Measurements from ENCODE around the gene ANTXRL. TPM values are rescaled to one million over a fixed set of nuclear protein-coding genes. Genes with fewer than 3 reads are reported as not detected.

ANTXRL gene
- total and polyA plus RNA-seq, 2 of the 8 experiments (the other 6 are each of a cell fraction or from before 2014, with no cell fraction given), result not detected

- TF ChIP-seq NANOG (IDR thresholded peaks at IDR 0.05; ENCODE audit: insufficient read depth, low read depth, low read length, poor library complexity, severe bottlenecking), result no peak
- TF ChIP-seq KDM5A (IDR thresholded peaks at IDR 0.05; ENCODE audit: low read length), result no peak
- no peak for TF ChIP-seq RNF2 (IDR thresholded peaks at IDR 0.05; ENCODE audit: borderline replicate concordance, low read depth, low read length, missing control alignments, poor library complexity, severe bottlenecking)
- no peak for TF ChIP-seq MAFK (IDR thresholded peaks at IDR 0.05; ENCODE audit: low read depth, low read length)
- no peak for TF ChIP-seq CHD2 (IDR thresholded peaks at IDR 0.05; ENCODE audit: low read length)
- TF ChIP-seq TEAD4 (IDR thresholded peaks at IDR 0.05; ENCODE audit: low read depth, low read length), result no peak
These were observed 19.4 kb upstream of the ANTXRL start (continued) for GRCh38 chr10:46267132-46267985.

All from H1 (cell line).